HG02623 (cell line): ENCODE data around the gene NFS1.
"Not testable (repeated sequence)": the region's sequence is repeated elsewhere in the genome, so short reads cannot be mapped to it uniquely, and the experiment has no call there.

Experiments used
- ATAC-seq: cut with Tn5 transposase; IDR thresholded peaks from one replicate; pipeline ENCODE4 v1.9.1; 2021; ENCODE audit warnings: moderate library complexity; ENCODE audit not compliant: unreplicated experiment

Gene NFS1

GRCh38 chr20:35699127-35699956 is at the start of gene NFS1, which contains the start of gene ROMO1:
Gene NFS1 (minus strand): TSS chr20:35699352. CDS start chr20:35699288, 64 bp downstream.
Gene ROMO1 (plus strand): TSS chr20:35699405. CDS start chr20:35699633, 228 bp downstream.
- ATAC-seq: peak; percentile 70

DNA sequence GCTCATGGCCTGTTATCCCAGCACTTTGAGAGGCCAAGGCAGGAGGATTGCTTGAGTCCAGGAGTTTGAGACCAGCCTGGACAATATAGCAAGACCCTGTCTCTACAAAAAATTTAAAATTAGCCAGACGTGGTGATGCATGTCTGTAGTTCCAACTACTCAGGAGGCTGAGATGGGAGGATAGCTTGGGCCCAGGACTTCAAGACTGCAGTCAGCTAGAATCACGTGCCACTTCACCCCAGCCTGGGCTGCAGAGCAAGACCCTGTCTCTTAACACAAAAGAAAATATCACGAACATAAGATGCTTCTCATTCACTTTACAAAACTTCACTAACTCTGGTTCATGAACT is 45.3 kb upstream of the NFS1 start:
- not testable (repeated sequence) for ATAC-seq

- no peak for ATAC-seq
Measured at GRCh38 chr20:35743693-35744491, 44.7 kb upstream of the NFS1 start.

GRCh38 chr20:35742741-35743523 is 43.8 kb upstream of the NFS1 start:
- no peak for ATAC-seq

GRCh38 chr20:35741892-35742740 is 43.0 kb upstream of the NFS1 start, which contains the start of gene RBM39:
Gene RBM39 (minus strand): TSS chr20:35742260. CDS start chr20:35740874, 1,386 bp downstream.
- ATAC-seq: peak; percentile 90

DNA sequence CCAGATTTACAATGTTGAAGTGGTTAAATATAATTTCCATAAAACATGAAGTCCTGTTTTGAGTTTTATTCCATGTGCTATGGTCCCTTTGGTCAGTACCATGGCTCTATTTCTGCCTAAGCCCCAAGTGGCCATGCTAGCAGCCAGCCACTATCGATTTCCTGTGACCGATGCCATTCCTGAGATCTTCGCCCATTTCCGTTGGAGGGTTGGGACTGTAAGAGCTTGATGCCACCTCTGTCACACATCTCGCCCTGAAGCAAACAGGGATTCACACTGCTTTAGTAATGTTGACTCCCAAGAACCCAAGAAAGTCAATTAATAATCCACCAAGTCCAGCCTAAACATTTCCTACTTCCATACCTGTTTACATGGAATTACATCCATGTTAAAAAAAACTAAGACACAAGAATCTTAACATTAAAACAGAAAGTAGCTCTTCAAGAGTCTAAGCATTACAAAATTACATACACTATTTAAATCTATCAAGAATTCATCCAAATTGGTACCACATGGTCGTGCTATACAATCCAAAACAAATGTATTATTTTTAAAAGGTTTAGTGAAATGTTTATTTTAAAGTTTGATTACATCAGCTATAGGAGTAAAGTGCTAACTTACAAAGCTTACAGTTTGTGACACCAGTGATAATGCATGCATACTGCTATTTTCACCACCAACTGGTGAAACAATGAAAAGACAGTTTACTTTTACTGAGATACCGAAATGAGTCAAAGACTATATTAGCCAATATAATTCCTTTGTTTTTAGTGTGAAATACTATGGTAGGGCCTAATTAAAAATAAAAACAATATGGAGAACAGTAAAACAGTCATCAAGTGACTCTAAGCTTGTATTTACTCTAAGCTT is 40.4 kb upstream of the NFS1 start:
- no peak for ATAC-seq

DNA sequence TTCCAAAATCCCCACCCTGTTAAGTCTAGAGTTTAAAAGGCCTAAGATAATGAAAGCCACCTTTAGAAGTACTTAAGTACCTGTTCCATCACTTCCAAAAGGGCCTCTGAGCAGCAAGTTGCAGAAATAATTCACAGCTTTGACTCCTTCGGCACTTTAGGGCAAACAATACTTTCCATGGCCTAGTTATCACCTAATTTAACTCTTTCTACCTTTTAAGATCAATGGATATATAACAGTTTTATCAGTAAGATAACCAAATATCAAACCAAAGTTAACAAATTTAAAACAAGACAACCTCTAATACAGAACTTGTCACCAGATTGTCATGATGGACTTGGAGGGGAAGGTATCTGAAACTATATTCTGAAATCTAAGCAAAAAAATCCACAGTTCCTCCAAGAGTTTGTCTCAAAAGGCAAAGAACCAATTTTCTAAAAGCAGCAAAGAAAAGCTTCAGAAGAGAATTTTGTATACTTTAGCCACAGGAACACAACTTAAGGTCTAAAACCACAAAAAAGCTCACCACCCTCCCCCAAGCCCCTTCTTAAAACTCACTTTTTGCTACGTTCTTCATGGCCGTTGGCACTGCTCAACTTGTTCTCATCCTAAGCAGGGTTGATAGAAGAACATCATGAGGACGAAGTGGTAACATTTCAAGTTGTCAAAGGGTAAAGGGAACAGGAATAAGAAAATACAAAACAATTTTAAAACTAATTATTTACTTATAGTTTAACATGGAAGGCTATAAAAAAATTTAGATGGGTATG is 39.4 kb upstream of the NFS1 start:
- ATAC-seq: no peak

GRCh38 chr20:35737865-35738333 is 38.7 kb upstream of the NFS1 start:
- no peak for ATAC-seq

DNA sequence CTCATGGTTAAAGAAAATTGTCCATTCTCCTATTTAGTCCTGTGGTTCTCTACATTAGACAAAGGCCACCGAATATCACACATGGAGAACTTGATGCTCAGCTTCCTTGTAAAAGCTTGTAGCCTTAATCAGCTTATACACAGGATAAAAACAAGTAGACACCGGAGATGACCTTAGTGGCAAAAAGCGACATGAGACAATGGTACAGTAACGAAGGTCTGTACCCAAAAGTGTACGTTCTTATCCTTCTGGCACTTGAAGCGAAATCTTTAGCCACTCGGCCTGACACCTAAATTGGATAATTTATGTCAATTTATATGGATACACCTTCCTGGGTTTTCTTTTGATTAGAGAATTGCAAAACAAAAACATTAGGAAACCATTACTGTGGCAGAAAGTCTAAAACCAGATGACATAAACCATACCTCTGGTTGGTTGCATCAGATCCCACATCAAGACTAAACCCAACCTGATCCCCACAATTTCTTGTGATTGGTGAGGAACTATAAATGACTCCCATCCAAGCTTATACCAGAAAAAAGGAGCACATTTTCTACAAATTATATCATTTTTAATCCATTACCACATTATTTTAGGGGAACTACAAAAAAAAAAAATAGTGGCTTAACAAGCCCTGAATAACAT is 36.8 kb upstream of the NFS1 start:
- ATAC-seq: no peak

GRCh38 chr20:35734777-35735649 is 35.9 kb upstream of the NFS1 start:
- no peak for ATAC-seq

DNA sequence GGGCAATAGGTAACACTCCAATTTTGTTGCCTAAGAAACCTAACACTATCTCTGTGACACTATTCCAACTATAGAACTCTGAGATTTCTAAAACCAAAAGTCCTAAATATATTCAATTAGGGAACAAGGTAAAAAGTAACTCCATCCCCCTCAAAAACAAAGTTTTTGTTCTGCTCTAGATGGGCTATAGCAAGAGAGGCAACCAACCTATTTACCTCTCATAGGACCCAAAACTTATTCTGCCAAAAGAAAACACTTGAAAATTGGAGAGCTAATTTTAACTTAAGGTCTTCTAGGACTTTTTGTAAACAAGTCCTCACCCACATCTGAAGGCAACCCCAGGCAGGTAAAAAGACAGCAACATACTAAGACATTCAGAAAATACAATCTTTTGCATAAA is 35.2 kb upstream of the NFS1 start:
- no peak for ATAC-seq

DNA sequence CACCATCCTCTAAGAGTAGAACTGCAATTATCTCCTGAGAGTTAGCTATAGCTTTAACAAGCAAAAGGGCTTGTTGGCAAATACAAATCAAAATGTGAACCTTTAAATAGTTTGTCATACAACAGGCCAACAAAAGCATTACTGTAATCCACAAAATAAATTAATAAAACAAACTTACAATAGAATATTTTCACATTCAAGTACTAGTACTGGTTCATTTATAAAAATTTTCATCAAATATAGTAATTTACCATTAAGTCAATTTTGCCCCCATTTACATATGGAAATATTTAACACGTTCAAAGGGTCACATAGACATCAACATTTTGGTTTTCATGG is 33.5 kb upstream of the NFS1 start:
- ATAC-seq: no peak

DNA sequence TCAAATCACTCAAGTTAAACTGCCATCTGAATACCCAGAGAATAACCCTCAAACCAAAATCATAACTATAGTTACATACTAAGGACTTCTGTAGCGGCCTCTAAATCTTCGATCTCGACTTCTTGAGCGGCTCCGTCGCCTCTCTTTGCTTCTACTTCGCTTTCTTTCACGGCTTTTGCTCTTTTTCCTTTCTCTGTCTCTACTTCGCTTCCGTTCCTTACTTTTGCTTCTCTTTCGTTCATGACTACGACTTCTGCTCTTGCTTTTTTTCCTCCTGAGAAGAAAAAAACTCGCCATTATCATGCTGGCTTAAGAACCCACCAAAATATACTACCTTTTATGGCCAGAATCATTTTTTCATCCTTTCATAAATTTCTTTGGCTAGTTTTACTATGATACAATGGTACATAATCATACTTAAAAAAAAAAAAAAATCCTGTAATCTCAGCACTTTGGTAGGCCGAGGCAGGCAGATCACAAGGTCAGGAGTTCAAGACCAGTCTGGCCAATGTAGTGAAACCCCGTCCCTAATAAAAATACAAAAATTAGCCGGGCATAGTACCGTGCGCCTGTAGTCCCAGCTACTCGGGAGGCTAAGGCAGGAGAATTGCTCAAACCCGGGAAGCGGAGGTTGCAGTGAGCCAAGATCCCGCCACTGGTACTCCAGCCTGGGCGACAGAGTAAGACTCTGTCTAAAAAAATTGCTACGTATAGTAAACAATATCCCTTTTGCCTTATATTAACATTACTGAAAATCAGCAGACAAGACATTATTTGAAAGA is 32.9 kb upstream of the NFS1 start:
- ATAC-seq: no peak

DNA sequence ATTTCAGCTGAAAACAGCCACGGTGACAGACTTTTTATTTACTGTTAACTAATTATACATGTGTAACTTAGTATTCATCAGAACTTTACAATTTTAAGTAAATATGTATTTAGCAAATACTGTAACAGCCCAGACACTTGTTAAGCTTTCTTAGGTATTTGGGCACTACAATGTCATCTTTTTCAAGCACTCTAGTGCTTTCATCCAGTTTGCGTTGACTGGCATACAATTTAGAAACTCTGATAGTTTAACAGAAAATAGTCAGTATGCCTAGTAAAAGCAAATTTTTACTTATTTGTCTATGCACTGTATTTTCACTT is 32.3 kb upstream of the NFS1 start:
- no peak for ATAC-seq

DNA sequence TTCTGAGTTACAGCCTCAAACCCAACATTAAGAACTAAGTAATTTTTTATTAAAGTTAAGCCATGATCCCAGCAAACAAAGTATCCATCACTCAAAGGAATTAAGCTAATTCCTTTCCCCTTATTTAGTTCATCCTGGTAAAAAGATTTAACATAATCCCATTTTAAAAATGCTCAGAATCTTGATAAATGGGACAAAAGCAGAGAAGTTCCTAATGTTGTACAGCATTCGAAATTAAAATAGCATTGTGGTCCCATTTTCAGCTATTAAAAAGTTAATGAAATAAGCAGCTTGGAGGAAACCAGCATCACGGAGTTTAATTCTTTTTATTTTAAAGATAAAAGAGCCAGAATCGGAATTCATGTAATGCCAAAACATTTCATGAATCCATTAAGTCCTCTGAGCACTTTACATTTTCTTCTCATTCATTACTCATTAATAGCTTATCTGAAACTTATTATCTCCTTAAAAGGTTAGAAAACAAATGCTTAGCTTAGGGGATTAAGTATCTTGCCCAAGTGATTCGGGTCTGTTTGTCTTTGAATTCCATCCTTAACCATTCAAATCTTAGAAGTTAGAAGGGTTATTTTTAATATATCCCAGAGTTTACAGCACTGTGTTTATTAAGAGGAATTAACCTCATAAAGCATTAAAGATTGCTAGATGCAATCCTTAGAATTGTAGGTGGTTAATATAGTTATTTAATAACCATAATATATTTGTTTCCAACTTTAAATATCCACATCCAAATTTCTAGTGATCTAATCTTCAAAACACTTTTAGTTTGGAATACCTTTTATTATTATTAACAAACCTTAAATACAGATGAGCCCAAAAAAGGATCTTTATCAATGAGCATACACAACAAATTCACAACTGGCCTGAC is 31.7 kb upstream of the NFS1 start:
- ATAC-seq: no peak
